Activated T-cell treated with anti-CD3 and anti-CD28 coated beads for 24 hours (primary cell): ENCODE results near the gene FUOM.

Experiments used
- DNase-seq: peaks from one replicate; pipeline ENCODE4 v3.0.0-alpha.2; 2020; ENCODE audit warnings: low read depth

The FUOM gene

DNA sequence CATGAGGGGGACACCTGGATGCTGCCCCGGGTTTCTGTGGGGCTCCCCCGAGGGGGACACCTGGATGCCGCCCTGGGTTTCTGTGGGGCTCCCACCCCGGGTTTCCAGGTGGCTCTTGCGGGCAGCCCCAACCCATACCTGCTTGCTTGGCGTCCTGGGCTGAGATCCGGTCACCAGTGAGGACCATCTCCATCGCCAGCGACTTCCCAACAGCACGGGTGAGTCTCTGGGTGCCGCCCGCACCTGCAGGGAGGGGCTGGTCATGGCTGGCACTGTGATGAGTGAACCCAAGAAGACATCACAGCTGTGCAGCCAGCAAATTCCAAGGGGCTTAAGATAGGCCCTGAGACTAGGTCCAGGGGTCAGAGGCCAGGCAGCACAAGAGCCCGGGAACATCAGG lies 8.9 kb upstream of the FUOM start:
- no peak for DNase-seq

DNA sequence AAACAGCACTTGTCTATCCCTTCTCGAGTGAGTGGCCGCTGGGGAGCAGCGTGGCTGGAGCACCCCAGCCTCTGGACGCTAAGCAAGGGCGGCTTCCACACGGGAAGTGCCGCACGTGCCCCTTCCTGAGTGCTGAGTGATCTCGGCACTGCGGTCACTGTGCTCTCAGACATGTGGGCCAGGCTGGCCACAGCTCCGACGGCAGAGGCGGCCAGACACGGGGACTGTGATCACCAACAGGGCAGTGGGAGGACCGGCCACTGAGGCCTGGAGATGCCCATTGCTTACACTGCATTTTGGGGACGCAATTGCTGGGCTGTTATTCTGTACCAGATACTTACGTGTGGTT lies 8.3 kb upstream of the FUOM start:
- DNase-seq = no peak

DNA sequence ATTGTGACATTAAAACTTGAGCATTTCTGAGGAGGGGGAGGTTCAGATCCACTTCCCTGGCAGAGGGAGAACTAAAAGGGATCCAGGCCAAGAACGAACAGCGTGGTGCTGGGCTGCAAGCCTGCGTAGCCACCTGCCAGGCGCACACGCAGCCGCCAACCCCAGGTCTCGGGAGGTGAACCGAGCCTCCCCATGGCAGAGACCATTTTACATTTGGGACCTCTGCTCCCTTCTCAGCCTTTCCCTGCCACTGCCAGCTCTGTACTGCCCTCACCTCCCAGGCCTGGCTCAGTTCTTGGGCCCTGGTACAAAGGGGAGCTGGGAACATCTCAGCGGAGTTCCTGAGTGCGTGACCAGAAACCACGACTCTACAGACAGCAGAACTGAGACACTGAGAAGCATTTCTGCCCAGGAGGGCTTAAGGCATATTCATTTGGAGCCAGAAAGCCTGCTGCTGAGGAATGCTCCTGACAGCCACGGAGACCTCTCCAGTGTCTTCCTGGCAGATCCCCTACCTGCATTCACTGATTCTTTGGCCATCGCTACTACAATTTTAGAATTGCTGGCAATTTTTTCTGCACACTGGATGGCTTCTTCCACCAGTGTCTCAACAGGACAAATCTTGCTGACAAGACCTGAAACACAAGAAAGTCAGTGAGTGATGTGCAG lies 7.8 kb upstream of the FUOM start:
- no peak for DNase-seq

DNA sequence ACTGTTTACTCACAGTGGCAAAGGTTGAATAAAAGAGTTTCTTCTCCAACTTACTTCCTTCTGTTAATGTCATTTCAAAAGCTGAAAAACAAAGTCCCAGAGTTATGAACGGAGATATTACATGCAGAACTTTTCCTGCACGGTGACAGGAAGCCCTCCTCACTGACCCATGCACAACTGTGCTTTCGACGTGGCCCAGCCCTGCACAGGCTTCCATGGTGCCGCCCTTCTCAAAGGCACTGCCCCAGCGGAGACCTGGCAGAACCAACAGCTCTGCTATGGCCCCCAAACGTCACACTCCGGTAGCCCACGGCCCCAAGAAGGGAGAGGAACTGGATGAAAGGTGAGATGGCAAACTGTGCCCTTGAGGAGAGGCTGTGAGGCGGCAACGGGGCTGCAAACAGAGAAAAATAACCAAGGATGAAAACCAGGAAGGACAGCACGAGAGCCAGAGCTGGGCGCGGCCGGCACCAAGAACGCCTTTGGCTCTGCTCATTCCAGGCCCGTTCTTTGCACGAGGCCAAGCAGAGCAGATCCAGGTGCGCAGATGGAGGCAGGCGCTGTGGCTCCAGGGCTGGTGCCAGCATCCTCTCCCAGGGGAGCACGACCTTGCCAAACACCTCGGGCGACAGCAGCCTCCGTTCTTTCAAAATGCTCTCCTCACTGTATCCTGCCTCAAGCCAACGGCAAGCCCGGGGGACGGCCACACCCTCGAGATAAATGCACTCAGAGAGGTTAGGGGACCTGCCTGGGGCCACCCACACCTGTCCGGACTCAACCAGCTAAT lies 7.0 kb upstream of the FUOM start:
- no peak for DNase-seq

DNA sequence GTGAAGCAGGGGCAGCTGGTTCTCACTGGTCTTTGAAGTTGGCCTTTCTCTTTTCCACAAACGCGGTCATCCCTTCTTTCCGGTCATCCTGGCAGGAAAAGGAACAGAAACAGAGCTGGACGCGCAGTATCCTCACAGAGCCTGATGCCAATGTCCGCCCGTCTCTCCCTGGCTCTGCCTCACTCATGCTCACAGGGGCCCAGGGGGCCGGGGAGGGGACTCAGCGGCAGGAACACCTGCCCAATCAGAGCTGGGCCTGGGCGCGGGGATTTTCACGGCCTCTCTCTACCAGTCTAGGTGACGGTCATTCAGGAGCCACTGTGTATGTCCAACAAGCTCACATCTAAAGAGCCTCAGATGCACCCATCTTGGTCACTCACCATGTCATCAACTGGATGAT lies 5.0 kb upstream of the FUOM start:
- no peak for DNase-seq

DNA sequence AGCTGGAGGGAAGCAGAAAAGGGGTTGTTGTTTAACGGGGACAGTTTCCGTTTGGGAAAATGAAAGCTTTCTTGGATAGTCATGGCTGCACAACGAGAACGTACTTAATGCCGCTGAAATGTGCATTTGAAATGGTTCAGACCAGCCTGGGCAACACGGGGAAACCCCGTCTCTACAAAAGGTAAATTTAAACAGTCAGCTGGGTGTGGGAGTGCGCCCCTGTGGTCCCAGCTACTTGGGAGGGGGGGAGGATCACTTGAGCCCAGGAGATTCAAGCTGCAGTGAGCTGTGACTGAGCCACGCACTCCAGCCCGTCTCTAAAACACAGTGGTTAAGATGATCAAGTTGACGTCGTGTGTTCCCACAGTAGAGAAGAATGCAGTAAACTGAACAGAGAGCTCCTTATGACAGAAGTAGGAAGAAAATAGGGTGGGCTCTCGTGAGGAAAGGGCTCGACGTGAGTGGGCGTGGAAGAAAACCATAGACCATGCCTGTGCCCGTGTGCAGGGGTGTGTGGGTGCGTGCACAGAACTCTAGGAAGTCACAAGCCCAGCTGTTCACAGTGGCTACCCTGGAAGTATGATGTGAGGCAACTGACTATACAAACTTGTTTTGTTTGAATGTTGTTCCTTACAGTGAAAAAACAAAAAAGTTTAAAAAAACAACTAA lies 4.1 kb upstream of the FUOM start:
- DNase-seq = no peak

DNA sequence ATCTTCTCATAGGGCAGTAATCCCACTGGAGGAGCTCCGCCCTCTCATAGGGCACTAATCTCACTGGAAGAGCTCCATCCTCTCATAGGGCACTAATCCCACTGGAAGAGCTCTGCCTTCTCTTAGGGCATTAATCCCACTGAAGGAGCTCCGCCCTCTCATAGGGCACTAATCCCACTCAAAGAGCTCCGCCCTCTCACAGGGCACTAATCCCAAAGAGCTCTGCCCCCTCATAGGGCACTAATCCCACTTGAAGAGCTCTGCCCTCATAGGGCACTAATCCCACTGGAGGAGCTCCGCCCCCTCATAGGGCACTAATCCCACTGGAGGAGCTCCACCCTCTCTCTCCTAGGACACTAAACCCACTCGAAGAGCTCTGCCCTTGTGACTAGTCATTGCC lies 3.4 kb upstream of the FUOM start:
- DNase-seq = no peak

DNA sequence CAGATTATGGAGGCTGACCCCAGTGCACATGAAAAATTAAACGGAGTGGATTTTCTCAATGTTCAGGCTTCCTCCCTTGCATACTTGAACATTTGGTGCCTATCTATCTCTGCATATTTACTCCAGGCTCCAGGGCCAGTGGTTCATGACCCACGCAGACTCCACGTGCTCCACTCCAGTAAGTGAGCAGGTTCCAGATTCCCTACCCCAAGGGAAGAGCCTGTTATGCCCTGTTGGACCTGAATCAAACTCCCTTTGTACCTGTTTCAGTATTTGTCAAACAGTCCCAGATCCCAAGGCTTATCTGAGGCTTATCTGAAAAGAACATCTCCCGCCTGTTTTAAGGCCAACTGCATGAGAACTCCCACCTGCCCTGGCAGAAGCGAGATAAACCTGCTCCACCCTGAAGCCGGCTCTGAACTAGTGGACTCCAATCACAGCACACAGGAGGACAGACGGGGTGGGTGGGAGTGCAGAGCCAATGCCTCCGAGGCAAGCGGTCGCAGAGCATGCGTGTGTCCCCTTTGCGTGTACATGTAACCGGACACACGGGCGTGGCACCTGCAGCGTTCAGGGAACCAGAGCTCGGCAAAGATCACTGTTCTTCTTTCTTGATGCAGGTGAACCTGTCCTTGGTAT lies 2.3 kb upstream of the FUOM start:
- no peak for DNase-seq

DNA sequence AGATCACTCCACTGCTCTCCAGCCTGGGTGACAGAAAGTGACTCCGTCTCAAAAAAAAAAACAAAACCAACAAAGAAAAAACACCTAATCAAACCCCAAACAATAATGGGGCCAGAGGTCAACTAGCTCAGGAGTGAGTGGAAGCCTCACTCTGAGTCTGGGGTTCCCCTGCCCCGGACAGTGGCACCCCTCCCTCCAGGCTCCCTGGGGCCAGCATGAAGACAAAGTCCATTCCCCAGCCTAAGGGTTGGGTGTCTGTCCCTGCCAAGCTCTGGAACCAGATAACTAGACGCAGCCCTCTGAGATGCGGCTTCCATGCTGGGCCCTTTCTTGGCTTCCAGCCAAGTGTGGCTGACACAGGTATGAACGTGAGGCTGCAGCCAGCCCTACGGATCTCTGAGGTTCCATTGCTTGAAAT lies 1.7 kb upstream of the FUOM start:
- DNase-seq = no peak

DNA sequence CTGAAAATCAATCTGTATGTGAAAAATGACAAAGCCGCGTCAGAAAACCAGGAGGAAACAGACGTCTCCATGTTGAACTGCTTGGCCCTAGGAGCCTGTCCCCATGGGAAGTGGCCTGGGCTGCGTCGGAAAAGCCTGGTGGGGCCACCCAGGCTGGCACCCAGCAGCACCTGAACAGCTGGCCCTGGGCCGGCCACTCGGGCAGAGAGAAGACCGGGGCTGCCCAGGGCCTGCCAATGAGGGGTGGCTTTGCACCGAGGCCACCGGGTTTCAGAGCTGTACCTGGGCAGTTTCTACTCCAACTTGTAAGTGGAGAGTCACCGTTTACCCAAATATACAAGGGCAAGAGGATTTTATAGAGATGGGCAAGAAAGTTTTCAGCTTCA lies 1.1 kb upstream of the FUOM start:
- DNase-seq = no peak

DNA sequence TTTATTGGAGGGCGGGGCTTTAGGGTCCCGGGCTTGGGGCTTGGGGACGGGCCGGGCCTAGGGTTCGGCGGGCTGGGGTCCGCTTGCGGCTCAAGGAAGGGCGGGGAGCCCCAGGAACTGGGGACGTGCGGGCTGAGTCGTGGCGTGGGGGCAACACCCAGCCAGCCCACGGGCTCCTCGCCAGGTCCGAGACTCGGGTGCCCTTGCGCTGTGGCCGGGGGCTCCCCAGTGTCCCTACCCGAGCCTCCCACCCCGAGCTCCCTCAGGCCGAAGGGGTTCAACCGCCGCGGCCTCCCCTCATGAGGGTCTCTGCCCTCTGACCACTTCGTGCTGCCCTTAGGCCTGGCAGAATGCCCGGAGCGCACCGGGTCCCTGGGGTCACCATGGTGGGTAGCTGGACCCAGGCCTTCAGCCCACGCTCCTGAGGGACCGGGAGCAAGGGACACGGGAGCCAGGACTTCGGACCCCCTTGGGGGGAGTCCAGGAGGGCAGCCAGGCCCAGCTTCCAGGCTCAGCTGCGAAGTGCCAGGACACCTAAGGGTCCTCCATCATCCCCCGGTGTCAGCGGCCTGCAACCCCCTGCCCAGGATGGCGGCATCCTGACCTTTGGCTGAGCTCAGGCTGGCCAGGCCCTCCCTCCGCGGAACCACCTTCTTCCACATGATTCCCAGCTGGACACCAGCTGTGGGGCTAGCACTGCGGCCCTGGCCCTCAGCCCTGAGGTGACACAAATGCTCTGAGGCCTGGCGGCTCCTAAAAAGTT lies 524 bp upstream of the FUOM start:
- no peak for DNase-seq

DNA sequence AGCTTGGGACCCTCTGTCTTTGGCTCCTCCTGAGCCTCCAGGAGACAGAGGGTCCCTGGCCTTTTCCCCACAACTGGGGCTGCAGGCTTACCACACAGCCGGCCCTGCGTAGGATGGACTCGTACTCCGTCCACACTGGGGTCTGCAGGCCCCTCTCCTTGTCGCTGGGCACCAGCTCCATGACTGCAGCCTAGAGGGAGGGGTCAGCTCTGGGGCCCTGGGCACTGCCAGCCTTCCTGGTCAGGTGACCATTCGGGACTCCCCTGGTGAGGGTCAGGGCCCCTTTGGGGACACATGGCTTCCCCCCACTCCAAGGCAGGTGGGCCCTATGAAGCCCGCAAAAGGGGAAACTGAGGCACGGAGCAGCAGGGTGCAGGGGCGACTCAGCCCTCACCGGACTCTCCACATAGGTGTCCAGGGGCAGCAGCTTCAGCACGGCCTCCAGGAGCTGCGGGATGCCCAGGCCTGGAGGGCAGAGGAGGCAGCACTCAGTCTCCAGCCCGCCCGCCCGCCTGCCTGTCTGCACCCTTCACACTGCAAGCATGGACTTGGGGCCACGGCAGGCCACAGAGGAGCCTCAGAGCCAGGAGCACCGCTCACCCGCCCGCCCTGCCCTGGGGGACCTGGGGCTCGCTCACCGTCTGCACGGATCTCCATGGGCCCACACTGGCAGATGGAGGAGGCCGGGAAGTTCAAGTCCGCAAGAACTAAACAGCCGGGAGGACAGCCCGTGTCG lies 1.1 kb downstream of the FUOM start:
- DNase-seq = no peak

DNA sequence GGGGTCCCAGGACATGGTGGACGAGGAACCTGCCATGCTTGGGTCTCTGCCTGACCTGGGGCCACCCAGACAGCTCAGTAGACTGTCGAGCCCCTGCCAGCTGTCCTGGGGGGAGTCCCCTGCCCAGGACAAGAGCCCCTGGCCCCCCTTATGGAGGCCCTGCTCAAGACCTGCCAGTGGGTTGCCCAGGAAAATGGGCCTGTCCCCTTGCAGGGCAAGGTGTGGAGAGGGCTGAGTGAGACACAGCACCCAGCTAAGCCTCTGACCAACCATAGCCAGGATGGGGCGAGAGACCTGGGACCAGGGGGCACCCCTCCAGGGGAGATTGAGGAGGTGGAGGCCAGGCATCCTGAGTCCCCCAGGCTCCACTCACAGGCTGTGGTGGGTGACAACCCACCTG lies 1.8 kb downstream of the FUOM start:
- no peak for DNase-seq

DNA sequence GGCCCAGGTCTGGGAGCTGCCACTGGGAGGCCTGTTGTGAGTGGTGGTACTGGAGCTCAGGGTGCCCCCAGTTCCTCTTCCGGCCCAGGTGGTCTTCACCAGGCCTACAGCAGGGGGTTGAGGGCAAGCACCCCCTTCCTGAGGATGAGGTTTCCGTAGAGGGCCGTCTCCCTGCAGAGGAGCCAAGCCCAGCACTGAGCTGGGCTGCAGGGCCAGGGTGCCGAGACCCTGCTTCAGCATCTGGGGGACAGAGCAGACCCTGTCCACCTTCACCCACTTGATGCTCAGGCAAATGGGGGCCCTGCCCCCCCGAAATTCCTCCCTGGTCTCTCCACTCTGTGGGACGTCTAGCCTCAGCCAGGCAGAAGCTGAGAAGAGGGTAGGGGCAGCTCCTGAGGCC lies 2.6 kb downstream of the FUOM start:
- DNase-seq = no peak

DNA sequence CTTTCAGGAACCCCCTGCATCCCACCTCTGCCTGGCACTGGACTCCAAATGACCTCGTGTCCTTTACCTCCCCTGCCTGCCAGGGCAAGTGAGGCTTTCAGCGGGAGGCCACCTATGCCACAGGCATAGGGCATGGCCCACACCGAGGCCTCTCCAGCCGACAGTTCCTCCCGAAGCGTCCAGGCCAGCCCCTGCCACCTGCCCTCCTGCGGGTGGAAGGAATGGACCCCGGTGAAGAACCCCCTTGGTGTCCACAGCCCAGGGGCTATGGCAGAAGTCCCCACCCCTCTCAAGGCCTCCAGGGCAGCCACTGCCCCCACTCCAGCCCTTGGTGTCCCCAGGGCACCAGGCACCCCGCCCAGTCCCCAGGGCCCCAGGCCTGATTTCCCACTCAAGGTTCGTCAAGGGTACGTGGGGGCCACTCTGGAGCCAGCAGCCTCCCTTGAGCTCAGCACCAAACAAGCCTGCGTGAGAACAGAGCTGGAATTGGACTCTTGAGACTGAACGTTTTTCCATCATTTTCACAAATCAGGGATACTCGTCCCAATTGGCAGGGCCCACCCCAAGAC lies 3.1 kb downstream of the FUOM start:
- no peak for DNase-seq

DNA sequence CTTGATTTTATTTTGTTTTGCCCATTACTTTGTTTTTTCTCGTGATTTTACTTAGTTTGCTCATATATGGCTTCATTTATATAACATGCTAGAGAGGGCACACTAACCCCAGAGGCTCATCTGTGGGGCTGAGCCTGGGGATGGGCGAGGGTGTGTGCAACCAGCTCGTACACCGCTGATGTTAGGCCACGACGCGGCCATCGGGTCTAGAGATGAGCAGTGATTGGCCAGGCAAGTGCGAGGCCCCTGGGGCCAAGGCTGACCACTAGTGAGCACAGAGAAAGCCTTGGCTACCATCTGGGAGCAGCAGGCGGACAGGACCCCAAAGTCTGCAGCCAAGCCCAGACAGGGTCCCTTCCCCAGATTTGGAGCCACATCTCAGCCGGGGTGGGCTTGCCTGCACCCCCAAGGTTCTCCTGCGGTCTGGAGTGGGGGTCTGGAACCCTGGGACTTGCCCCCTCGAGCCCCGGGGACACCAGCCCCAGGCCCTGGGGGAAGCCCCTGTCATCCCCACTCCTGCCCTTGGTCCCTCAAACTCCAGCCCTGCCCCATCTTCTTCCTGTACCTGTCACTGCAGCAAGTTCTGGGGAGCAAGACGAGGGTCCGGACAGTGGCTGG lies 3.7 kb downstream of the FUOM start:
- DNase-seq = no peak

DNA sequence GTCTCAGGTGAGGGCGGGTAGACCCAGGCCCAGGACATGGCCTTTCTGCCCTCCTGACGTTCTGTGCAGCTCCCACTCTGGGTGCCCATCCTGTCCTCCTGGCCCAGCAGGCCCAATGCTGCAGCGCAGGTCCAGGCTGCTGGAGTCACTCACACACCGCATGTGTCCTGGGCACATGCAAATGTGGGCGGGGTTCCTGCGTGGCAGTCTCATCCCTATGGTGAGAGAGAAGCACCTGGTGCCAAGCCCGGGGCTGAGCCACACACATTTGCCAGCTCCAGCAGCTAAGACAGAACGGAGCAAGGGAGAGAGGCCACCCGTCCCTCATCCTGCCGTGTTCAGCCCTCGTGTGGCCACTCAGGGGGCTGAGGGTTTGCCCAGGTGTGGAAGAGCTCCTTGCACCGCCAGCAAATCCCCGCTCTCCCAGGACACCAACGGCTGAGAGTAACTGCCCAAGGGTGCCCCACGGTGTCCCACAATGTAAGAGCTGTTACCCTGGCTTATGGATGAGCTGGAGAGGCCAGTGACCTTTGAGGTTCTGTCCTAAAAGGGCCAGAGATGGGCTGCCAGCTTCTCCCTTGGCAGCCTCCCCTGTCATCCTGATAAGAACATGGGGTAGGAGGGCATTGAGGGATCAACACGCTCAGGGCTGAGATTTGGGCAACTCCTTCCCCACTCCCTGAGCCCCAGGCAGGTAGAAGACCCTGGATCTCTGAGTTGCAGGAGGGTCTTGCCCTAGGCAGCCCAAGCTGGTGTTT lies 4.4 kb downstream of the FUOM start:
- DNase-seq = no peak

DNA sequence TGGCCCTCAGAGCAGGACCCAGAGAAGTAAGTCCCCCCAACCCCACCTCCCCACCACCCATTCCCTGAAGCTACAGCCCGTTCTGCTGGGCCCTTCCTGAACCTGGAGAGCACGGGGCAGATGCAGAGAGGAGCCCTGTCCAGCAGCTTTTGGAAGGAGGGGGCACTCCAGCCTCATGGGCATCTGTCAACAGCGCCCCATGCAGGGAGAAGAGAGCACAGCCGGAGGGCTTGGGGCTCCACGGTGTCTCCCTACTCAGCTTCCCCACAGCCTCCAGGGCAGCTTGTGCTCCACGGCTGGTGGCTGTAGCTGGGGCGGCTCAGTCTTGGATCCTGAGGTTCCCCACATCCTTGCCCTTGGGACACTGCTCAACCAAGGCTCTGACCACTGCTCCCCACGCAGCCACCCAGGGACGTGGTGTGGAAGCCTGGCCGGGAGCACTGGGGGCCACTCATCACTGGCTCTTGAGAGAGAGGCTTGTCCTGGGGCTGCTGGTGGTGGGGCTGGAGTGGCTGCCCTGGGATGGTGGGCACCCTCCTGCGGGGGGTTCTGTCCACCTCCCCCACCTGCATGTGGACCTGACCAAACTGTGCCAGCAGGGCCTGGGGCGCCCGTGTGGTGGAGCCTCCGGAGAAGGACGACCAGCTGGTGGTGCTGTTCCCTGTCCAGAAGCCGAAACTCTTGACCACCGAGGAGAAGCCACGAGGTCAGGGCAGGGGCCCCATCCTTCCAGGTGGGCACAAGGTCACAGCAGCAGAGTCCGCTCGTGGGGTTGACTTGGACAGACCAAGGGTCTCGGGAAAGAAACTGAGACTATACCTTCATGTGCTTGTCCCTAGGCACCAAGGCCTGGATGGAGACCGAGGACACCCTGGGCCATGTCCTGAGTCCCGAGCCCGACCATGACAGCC lies 6.2 kb downstream of the FUOM start:
- DNase-seq = no peak

DNA sequence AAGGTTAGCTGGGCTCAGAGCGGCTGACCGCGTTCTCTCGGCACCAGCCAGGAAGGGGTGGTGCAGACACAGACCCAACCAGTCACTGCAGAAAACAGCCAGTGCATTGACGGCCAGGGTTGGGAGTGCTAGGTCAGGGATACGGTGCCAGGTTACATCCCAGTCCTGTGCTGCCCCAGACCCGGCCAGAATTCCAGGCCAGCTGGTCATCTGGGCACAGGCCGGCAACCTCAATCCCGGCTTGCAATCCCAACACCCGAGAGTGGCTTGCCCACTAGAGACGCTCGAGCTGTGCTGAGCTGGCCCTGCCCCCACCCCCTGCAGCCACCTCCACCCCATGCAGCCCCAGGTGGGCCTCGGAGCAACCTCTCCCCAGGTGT lies 6.9 kb downstream of the FUOM start:
- no peak for DNase-seq
